IPS DF 4.7 (cell line): ENCODE data around the gene SLC25A52.
"Not testable (repeated sequence)": the region's sequence is repeated elsewhere in the genome, so short reads cannot be mapped to it uniquely, and the experiment has no call there.

Experiments
- DNase-seq: peaks from one replicate; pipeline ENCODE4 v3.0.0-alpha.2; 2013; ENCODE audit warnings: low spot score; ENCODE audit errors: extremely low read depth

The SLC25A52 gene

GRCh38 chr18:31740180-31740579 is 20.5 kb downstream of the SLC25A52 start:
- DNase-seq = no peak

- DNase-seq = no peak
Observed at GRCh38 chr18:31739651-31740050, 21.0 kb downstream of the SLC25A52 start.

- no peak for DNase-seq
Observed at GRCh38 chr18:31738460-31739407, 21.9 kb downstream of the SLC25A52 start.

GRCh38 chr18:31736630-31737029 is 24.1 kb downstream of the SLC25A52 start:
- no peak for DNase-seq

- no peak for DNase-seq
Observed at GRCh38 chr18:31731628-31732027, 29.1 kb downstream of the SLC25A52 start.

- DNase-seq = not testable (repeated sequence)
Observed at GRCh38 chr18:31729196-31729595, 31.5 kb downstream of the SLC25A52 start.

GRCh38 chr18:31723990-31724711 is 36.5 kb downstream of the SLC25A52 start:
- DNase-seq = no peak

- DNase-seq = no peak
Observed at GRCh38 chr18:31723639-31723989, 37.1 kb downstream of the SLC25A52 start.

GRCh38 chr18:31722369-31722957 is 38.2 kb downstream of the SLC25A52 start:
- DNase-seq = peak; percentile 84

- DNase-seq = no peak
Observed at GRCh38 chr18:31721601-31722000, 39.1 kb downstream of the SLC25A52 start.

GRCh38 chr18:31720867-31721266 is 39.8 kb downstream of the SLC25A52 start:
- DNase-seq = no peak

- DNase-seq = no peak
Observed at GRCh38 chr18:31719363-31720006, 41.2 kb downstream of the SLC25A52 start.

GRCh38 chr18:31718386-31718785 is 42.3 kb downstream of the SLC25A52 start:
- DNase-seq = no peak

GRCh38 chr18:31716362-31716761 is 44.3 kb downstream of the SLC25A52 start:
- DNase-seq = no peak

GRCh38 chr18:31711365-31712172 is 49.1 kb downstream of the SLC25A52 start:
- no peak for DNase-seq

GRCh38 chr18:31710826-31711225 is 49.9 kb downstream of the SLC25A52 start:
- no peak for DNase-seq
